Measurements from ENCODE around the gene GALNT5.

DNA sequence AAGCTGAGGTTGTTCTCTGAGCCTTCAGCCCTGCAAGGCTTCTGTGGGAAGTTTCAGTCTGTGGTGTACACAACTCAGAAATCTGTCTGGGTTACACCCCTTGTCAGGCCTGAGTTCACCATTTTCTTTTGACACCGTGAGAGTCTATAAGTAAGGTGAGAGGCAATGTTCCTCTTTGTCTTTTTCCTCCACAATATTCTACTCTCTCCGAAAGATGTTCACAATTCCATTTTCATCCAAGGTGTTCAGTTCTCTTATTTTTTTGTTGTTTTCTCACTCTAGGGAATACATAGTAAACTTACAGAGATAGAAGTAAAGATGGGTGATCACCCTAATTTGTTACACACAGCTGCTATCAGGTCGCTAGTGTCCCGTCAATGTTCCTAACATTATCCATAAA, 64.9 kb downstream of the GALNT5 start:
- TF ChIP-seq, protein P1, sequence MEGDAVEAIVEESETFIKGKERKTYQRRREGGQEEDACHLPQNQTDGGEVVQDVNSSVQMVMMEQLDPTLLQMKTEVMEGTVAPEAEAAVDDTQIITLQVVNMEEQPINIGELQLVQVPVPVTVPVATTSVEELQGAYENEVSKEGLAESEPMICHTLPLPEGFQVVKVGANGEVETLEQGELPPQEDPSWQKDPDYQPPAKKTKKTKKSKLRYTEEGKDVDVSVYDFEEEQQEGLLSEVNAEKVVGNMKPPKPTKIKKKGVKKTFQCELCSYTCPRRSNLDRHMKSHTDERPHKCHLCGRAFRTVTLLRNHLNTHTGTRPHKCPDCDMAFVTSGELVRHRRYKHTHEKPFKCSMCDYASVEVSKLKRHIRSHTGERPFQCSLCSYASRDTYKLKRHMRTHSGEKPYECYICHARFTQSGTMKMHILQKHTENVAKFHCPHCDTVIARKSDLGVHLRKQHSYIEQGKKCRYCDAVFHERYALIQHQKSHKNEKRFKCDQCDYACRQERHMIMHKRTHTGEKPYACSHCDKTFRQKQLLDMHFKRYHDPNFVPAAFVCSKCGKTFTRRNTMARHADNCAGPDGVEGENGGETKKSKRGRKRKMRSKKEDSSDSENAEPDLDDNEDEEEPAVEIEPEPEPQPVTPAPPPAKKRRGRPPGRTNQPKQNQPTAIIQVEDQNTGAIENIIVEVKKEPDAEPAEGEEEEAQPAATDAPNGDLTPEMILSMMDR (IDR thresholded peaks at IDR 0.05): no peak
- TF ChIP-seq EP300 (IDR thresholded peaks at IDR 0.05) (no peak), POLR2A (IDR thresholded peaks at IDR 0.05) (no peak)

Data from suprapubic skin (tissue), 3 donors.